ENCODE data around the gene WDR45. TPM values are rescaled to one million over a fixed set of nuclear protein-coding genes. Genes with fewer than 3 reads are reported as not detected.
A peak's percentile ranks its signal among the peaks of the same experiment; 100 is the strongest.

WDR45 gene
- total RNA-seq, 2 experiments from 2014 or later, result 32.4 to 48.7 TPM

- Histone ChIP-seq H3K4me1 (ENCODE audit: insufficient read depth, low read length, poor library complexity, severe bottlenecking) (no peaks in the 10 kb centered on the region), H3K79me2 (ENCODE audit: insufficient read depth, low read depth, low read length) (no peaks in the 10 kb centered on the region), H2AFZ (ENCODE audit: low read length) (peak overlapping the region; percentile 55; the same call in 1 of the 2 replicates), H4K20me1 (ENCODE audit: insufficient read depth, low read length) (no peaks in the 10 kb centered on the region), H3K9me2 (ENCODE audit: insufficient read depth, low read length) (no peaks in the 10 kb centered on the region), H3K4me2 (ENCODE audit: low read length) (peak overlapping the region; percentile 59), H3K9me3 (ENCODE audit: low read length) (no peaks in the 10 kb centered on the region), H3K36me3 (ENCODE audit: insufficient read depth, low read length) (no peaks in the 10 kb centered on the region), H3K27ac (ENCODE audit: low read depth, low read length, poor library complexity, severe bottlenecking) (no peak overlapping the region), H3K4me3 (ENCODE audit: low read depth, low read length, poor library complexity, severe bottlenecking) (peak overlapping the region; percentile 68)
- ChIA-PET POLR2A (no interaction called here), CTCF (ENCODE audit: unreplicated experiment) (no interaction called here)
- no peak for DNase-seq (ENCODE audit: low spot score)
- BruUV-seq (replicated peaks), result no TSS peak
- intact Hi-C loops (cut with micrococcal nuclease; ENCODE audit: unreplicated experiment), result no loop called here
- TF ChIP-seq, protein P1, sequence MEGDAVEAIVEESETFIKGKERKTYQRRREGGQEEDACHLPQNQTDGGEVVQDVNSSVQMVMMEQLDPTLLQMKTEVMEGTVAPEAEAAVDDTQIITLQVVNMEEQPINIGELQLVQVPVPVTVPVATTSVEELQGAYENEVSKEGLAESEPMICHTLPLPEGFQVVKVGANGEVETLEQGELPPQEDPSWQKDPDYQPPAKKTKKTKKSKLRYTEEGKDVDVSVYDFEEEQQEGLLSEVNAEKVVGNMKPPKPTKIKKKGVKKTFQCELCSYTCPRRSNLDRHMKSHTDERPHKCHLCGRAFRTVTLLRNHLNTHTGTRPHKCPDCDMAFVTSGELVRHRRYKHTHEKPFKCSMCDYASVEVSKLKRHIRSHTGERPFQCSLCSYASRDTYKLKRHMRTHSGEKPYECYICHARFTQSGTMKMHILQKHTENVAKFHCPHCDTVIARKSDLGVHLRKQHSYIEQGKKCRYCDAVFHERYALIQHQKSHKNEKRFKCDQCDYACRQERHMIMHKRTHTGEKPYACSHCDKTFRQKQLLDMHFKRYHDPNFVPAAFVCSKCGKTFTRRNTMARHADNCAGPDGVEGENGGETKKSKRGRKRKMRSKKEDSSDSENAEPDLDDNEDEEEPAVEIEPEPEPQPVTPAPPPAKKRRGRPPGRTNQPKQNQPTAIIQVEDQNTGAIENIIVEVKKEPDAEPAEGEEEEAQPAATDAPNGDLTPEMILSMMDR (conservative IDR thresholded peaks at IDR 0.05; ENCODE audit: low read length), result no peak
- TF ChIP-seq EZH2phosphoT487 (IDR thresholded peaks at IDR 0.05; ENCODE audit: borderline replicate concordance, low read depth, low read length), result no peak
These were observed 25.5 kb downstream of the WDR45 start for GRCh38 chrX:49054073-49054762.

GRCh38 chrX:49053223-49054072, 26.2 kb downstream of the WDR45 start:
- no peaks in the 10 kb centered on the region for H4K20me1 ChIP-seq (ENCODE audit: insufficient read depth, low read length)
- H3K4me3 ChIP-seq (ENCODE audit: low read depth, low read length, poor library complexity, severe bottlenecking), result peak overlapping the region; percentile 68
- no peak for TF ChIP-seq EZH2phosphoT487 (IDR thresholded peaks at IDR 0.05; ENCODE audit: borderline replicate concordance, low read depth, low read length)
- TF ChIP-seq, protein P1 (conservative IDR thresholded peaks at IDR 0.05; ENCODE audit: low read length), result no peak
- intact Hi-C loops (cut with micrococcal nuclease; ENCODE audit: unreplicated experiment), result no loop called here
- CTCF ChIA-PET (ENCODE audit: unreplicated experiment), result no interaction called here
- DNase-seq (ENCODE audit: low spot score), result peak; percentile 66
- no peaks in the 10 kb centered on the region for H3K4me1 ChIP-seq (ENCODE audit: insufficient read depth, low read length, poor library complexity, severe bottlenecking)
- H3K4me2 ChIP-seq (ENCODE audit: low read length), result peak overlapping the region; percentile 59
- H2AFZ ChIP-seq (ENCODE audit: low read length), result peak overlapping the region; percentile 55
- BruUV-seq (replicated peaks), result no TSS peak
- H3K9me3 ChIP-seq (ENCODE audit: low read length), result no peaks in the 10 kb centered on the region
- no peaks in the 10 kb centered on the region for H3K79me2 ChIP-seq (ENCODE audit: insufficient read depth, low read depth, low read length)
- no peaks in the 10 kb centered on the region for H3K9me2 ChIP-seq (ENCODE audit: insufficient read depth, low read length)
- H3K27ac ChIP-seq (ENCODE audit: low read depth, low read length, poor library complexity, severe bottlenecking), result no peak overlapping the region
- H3K36me3 ChIP-seq (ENCODE audit: insufficient read depth, low read length), result no peaks in the 10 kb centered on the region
- POLR2A ChIA-PET, result interaction anchor here (0.6 kb wide), 1 partner anchor 13 kb away, joined by 5 read pairs; no protein-coding TSS in a partner anchor
